ENCODE results near the gene SLC25A41.
A peak's percentile ranks its signal among the peaks of the same experiment; 100 is the strongest.

Gene SLC25A41

DNA sequence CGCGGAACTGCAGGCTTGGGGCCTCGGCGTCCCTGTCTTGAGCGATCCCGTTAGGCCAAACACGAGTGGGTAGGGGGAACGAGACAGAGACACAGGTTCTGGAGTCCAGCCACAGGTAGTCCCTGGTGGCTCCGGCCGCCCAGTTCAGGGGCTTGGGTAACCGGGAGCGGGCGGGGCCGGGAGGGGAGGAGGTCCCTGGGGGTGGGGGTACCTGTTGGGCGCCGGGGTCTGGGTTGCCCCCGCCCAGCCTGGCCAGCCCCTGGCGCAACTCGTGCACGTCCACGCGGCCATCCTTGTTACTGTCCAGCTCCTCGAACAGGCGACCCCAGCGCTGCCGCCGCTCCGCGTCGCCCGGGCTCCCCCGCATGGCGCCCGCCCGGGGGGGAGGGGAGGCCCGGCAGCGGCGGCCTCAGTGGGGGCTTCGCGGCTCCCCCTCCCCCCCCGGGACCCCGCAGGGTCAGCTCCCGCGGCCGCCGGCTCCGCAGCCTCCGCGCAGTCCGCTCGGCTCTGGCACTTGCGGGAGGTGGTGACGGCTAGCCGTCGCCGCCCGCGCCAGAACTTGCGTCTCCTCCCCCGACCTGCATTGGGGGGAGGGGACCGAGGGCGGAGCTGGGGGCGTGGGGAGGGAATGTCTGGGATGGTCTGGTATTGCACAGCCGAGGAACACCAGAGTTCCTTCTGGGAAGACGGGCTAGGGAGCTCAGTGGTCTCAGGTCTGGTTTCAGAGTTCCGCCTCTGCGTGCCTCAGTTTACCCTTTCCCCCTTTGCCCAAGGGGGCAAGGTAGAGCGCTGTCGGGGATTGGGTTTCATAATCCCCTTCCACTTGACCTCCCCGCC lies 25.9 kb upstream of the SLC25A41 start, which contains the start of gene SLC25A23:
Gene SLC25A23 (minus strand): TSS at position 531 of the 837 bp plus-strand sequence. CDS start 164 bp downstream, at position 367.
- TF ChIP-seq CTCF (conservative IDR thresholded peaks at IDR 0.05) (no peak), ZFX (IDR thresholded peaks at IDR 0.05) (no peak)
- H3K27ac ChIP-seq = peak within 1 kb of the TSS; percentile 73

DNA sequence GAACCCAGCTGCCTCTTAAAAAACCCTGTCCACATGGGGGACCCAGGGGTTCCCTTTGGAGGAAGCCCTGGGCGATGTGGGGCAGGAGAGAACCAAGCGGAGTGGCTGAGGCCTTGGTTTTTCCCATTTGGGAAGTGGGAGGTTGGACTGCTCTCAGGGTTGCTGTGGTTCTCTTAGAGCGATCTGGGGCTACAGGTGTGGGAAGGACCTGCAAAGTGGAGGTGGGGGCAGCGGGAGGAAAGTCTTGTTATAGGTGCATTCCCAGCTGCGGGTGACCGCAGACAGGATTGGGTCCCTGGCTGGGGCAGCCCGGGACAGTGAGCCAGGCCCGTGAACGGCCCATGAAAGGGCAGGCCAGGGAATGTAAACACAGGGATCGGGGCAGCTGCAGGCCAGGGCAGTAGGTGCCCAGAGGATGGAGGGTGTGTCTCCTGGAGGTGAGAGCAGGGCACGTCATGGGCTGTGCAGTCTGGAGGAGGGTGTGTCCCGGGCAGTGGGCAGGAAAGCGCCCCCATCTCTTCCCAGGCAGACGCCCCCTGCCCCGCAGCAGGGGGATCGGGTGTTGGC lies 25.2 kb upstream of the SLC25A41 start:
- H3K27ac ChIP-seq = peak overlapping the region; percentile 73
- TF ChIP-seq ZFX (IDR thresholded peaks at IDR 0.05) = no peak
- TF ChIP-seq CTCF (conservative IDR thresholded peaks at IDR 0.05) = no peak

DNA sequence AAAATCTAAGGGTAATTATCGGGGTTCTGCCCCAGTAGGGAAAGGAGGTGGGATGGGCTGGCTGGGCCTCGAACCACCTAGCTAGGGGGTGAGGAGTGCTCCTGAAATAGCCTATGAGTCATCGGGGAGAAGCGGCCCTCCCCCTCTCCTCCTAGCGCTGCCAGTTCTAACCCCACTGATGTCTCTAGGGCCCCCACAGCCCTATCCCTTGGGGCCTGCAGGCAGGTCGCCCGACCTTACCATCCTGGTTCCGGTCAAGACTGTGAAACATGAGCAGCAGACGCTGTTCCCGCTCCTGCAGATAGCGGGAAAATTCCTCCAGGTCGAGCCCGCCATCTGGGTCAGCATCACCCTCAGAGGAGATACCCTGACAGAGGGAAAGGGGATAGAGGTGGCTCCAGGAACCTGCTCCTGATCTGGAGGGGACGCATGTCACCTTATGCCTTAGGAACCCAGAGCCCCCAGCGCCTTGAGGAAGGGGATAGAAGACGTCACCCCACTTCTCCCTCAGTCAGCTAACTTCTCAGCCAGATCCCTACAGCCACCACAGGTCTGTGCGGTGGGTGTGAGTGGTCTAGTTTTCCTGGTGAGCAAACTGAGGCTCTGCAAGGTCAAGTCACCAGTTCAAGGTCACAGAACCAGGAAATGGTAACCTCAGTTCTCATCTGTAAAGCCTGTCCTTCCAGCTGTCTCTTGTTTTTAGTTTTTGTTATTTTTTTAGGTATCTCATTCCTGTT lies 24.6 kb upstream of the SLC25A41 start:
- peak overlapping the region; percentile 73 for H3K27ac ChIP-seq
- TF ChIP-seq CTCF (conservative IDR thresholded peaks at IDR 0.05) = no peak
- TF ChIP-seq ZFX (IDR thresholded peaks at IDR 0.05) = no peak

GRCh38 chr19:6455924-6456323 lies 22.4 kb upstream of the SLC25A41 start:
- TF ChIP-seq CTCF (conservative IDR thresholded peaks at IDR 0.05) (no peak), ZFX (IDR thresholded peaks at IDR 0.05) (no peak)

GRCh38 chr19:6453951-6454565 lies 20.5 kb upstream of the SLC25A41 start:
- no peak for TF ChIP-seq CTCF (conservative IDR thresholded peaks at IDR 0.05)
- no peak for TF ChIP-seq ZFX (IDR thresholded peaks at IDR 0.05)
- no peak overlapping the region for H3K27ac ChIP-seq

More at GRCh38 chr19:6455924-6456323, 22.4 kb upstream of the SLC25A41 start:
- H3K27ac ChIP-seq = no peak overlapping the region

GRCh38 chr19:6452899-6453298 lies 19.3 kb upstream of the SLC25A41 start:
- TF ChIP-seq ZFX (IDR thresholded peaks at IDR 0.05) (no peak), CTCF (conservative IDR thresholded peaks at IDR 0.05) (no peak)
- no peak overlapping the region for H3K27ac ChIP-seq

Measured in C4-2B (cell line).